SK-N-SH (cell line): ENCODE data around the gene EPB41L3. TPM values are rescaled to one million over a fixed set of nuclear protein-coding genes. Genes with fewer than 3 reads are reported as not detected.

Experiments used
- CTCF ChIA-PET: fragments of 300-600, 350-600 bp; formaldehyde crosslinking; extraction: SDS; loops from one replicate; lab custom pipeline; 2021; lab: Yijun Ruan, JAX
- POLR2A ChIA-PET: fragments of 350-600 bp; sonication (Branson Sonifier 250); formaldehyde crosslinking; extraction: SDS; loops from one replicate; lab custom pipeline; 2020; ENCODE audit warnings: antibody characterized with exemption, inconsistent platforms; lab: Yijun Ruan, JAX
- DNase-seq: peaks from one replicate; pipeline ENCODE4 v3.0.0; 2012
- H2AFZ ChIP-seq: fragments of 200-600 bp; sonication (generic); 2 replicates; pipeline ENCODE4 v1.8.1; 2016; ENCODE audit warnings: antibody characterized with exemption, mild to moderate bottlenecking, low read depth
- H3F3A ChIP-seq: fragments of 200-600 bp; sonication (generic); replicated peaks from 2 replicates; pipeline ENCODE3; 2016; ENCODE audit warnings: antibody characterized with exemption, mild to moderate bottlenecking; ENCODE audit not compliant: insufficient read depth
- H3K27ac ChIP-seq, 2 experiments: fragments of 200-500 bp in 1 of 2; fragments of 200-600 bp in 1 of 2; sonication (Bioruptor generic) in 1 of 2; sonication (generic), shearing (Covaris generic) in 1 of 2; 2 replicates each; pipeline versions ENCODE4 v1.5.1 to v1.6.1; 2014 to 2016; ENCODE audit warnings: low read depth in 2 of 2, inconsistent platforms in 1 of 2, low read length in 1 of 2, mild to moderate bottlenecking in 1 of 2, mixed read lengths in 1 of 2
- H3K27me3 ChIP-seq: fragments of 200-600 bp; sonication (generic), shearing (Covaris generic); 2 replicates; pipeline ENCODE4 v1.6.1; 2016; ENCODE audit warnings: mixed run types; ENCODE audit not compliant: insufficient read depth
- H3K36me3 ChIP-seq, 2 experiments: fragments of 200-500 bp in 1 of 2; fragments of 200-600 bp in 1 of 2; sonication (Bioruptor generic) in 1 of 2; sonication (generic) in 1 of 2; replicated peaks in 1 of 2; 2 replicates each; pipeline versions ENCODE3 to v1.5.1; 2014 to 2016; ENCODE audit warnings: low read length in 1 of 2, mild to moderate bottlenecking in 1 of 2; ENCODE audit not compliant: insufficient read depth in 2 of 2, control insufficient read depth in 1 of 2
- H3K4me1 ChIP-seq, 2 experiments: fragments of 200-500 bp in 1 of 2; fragments of 200-600 bp in 1 of 2; sonication (Bioruptor generic) in 1 of 2; sonication (generic), shearing (Covaris generic) in 1 of 2; 2 replicates each; pipeline versions ENCODE4 v1.5.1 to v1.6.1; 2014 to 2016; ENCODE audit warnings: low read depth in 1 of 2, low read length in 1 of 2, mixed run types in 1 of 2; ENCODE audit not compliant: insufficient read depth in 2 of 2, control insufficient read depth in 1 of 2
- H3K4me2 ChIP-seq: fragments of 200-600 bp; sonication (generic), shearing (Covaris generic); 2 replicates; pipeline ENCODE4 v1.6.1; 2017; ENCODE audit warnings: mixed run types
- H3K4me3 ChIP-seq, 2 experiments: fragments of 200-500 bp in 1 of 2; fragments of 200-600 bp in 1 of 2; sonication (Bioruptor generic) in 1 of 2; sonication (generic), shearing (Covaris generic) in 1 of 2; 2 replicates each; pipeline versions ENCODE4 v1.5.1 to v1.8.1; 2014 to 2016; ENCODE audit warnings: low read depth in 2 of 2, inconsistent platforms in 1 of 2, low read length in 1 of 2, mild to moderate bottlenecking in 1 of 2, mixed read lengths in 1 of 2, moderate library complexity in 1 of 2
- H3K79me2 ChIP-seq: fragments of 200-600 bp; sonication (generic); 2 replicates; pipeline ENCODE4 v1.8.1; 2017; ENCODE audit warnings: mild to moderate bottlenecking; ENCODE audit not compliant: insufficient read depth
- H3K9ac ChIP-seq: fragments of 200-600 bp; sonication (generic); 2 replicates; pipeline ENCODE4 v1.6.1; 2017; ENCODE audit warnings: mixed run types
- H3K9me2 ChIP-seq: fragments of 200-600 bp; sonication (generic); 2 replicates; pipeline ENCODE4 v1.6.1; 2017; ENCODE audit warnings: mixed run types
- H3K9me3 ChIP-seq: fragments of 200-600 bp; sonication (generic); 2 replicates; pipeline ENCODE4 v1.6.1; 2017; ENCODE audit warnings: mixed run types, mild to moderate bottlenecking, moderate library complexity
- H4K20me1 ChIP-seq: fragments of 200-600 bp; sonication (generic); 2 replicates; pipeline ENCODE4 v1.6.1; 2017; ENCODE audit warnings: mild to moderate bottlenecking, mixed run types; ENCODE audit not compliant: insufficient read depth
- ELF1 ChIP-seq: IDR thresholded peaks from 2 replicates; pipeline ENCODE4 v1.4.0; 2012
- EP300 ChIP-seq, 2 experiments: IDR thresholded peaks; 2 replicates each; pipeline versions ENCODE4 v1.4.0 to v1.6.1; 2012; ENCODE audit warnings: borderline replicate concordance in 1 of 2, low read depth in 1 of 2, low read length in 1 of 2
- FOSL2 ChIP-seq: IDR thresholded peaks from 2 replicates; pipeline ENCODE4 v1.4.0; 2012; ENCODE audit warnings: low read depth, mild to moderate bottlenecking, moderate library complexity, borderline replicate concordance
- FOXM1 ChIP-seq: IDR thresholded peaks from 2 replicates; pipeline ENCODE4 v1.4.0; 2012; ENCODE audit warnings: low read depth, mild to moderate bottlenecking
- GABPA ChIP-seq: IDR thresholded peaks from 2 replicates; pipeline ENCODE4 v1.4.0; 2012; ENCODE audit warnings: low read depth, mild to moderate bottlenecking
- JUND ChIP-seq: IDR thresholded peaks from 2 replicates; pipeline ENCODE4 v1.4.0; 2012
- MXI1 ChIP-seq: IDR thresholded peaks from 2 replicates; pipeline ENCODE4 v1.6.1; 2012; ENCODE audit warnings: mild to moderate bottlenecking, low read depth, low read length, improper control_type of control experiment
- NFIC ChIP-seq: IDR thresholded peaks from 2 replicates; pipeline ENCODE4 v1.4.0; 2012; ENCODE audit warnings: borderline replicate concordance
- NRF1 ChIP-seq: IDR thresholded peaks from 2 replicates; pipeline ENCODE4 v1.6.1; 2012; ENCODE audit warnings: low read depth, mild to moderate bottlenecking, low read length
- POLR2AphosphoS5 ChIP-seq: IDR thresholded peaks from 2 replicates; pipeline ENCODE4 v1.6.1; 2012; ENCODE audit warnings: low read depth, low read length
- RCOR1 ChIP-seq: fragments of 150-350 bp; IDR thresholded peaks from 2 replicates; pipeline ENCODE4 v1.6.1; 2017; ENCODE audit warnings: antibody characterized with exemption, low read length
- RXRA ChIP-seq: IDR thresholded peaks from 2 replicates; pipeline ENCODE4 v1.4.0; 2012; ENCODE audit warnings: low read depth, mild to moderate bottlenecking, borderline replicate concordance
- SIN3A ChIP-seq: IDR thresholded peaks from 2 replicates; pipeline ENCODE4 v1.6.1; 2012; ENCODE audit warnings: low read depth, mild to moderate bottlenecking, low read length, moderate library complexity, borderline replicate concordance
- SMC3 ChIP-seq: IDR thresholded peaks from 2 replicates; pipeline ENCODE4 v1.6.1; 2012; ENCODE audit warnings: low read depth, low read length, improper control_type of control experiment
- TCF12 ChIP-seq: IDR thresholded peaks from 2 replicates; pipeline ENCODE4 v1.4.0; 2012
- WGBS: methylation state at CpG from one replicate; pipeline ENCODE4 v1.1.6; 2017; ENCODE audit warnings: low lambda C conversion rate; 5-methylcytosine and 5-hydroxymethylcytosine counted together
- polyA plus RNA-seq, 3 experiments: library from polyadenylated mRNA; depleted of rRNA; stranded (reverse); fragments of >200 nt; gene quantifications; 2 replicates each; pipeline ENCODE4 v1.2.3, GENCODE V29; 2012
- TF ChIP-seq, protein P1 (sequence below): fragments of 200-600 bp; sonication (generic); IDR thresholded peaks from 2 replicates; pipeline ENCODE4 v1.6.1; 2017; ENCODE audit warnings: antibody characterized with exemption, mild to moderate bottlenecking, moderate library complexity
- TF ChIP-seq, protein P2 (sequence below): fragments of 150-350 bp; IDR thresholded peaks from 2 replicates; pipeline ENCODE4 v1.6.1; 2016; ENCODE audit warnings: mild to moderate bottlenecking, low read depth, low read length
- TF ChIP-seq, protein P3 (sequence below): IDR thresholded peaks from 2 replicates; pipeline ENCODE4 v1.4.0; 2012; ENCODE audit warnings: low read depth, borderline replicate concordance
- TF ChIP-seq, protein P4 (sequence below): IDR thresholded peaks from 2 replicates; pipeline ENCODE4; 2012
- TF ChIP-seq, protein P5 (sequence below): IDR thresholded peaks from 2 replicates; pipeline ENCODE4 v1.6.1; 2012; ENCODE audit warnings: mild to moderate bottlenecking, low read depth, low read length, moderate library complexity

EPB41L3 gene
- polyA plus RNA-seq, 1 of the 3 experiments (the other 2 are of a cell fraction), result 0.15 TPM

- no peak overlapping the region for H3K9ac ChIP-seq
- TF ChIP-seq MXI1 (no peak), RXRA (no peak), ELF1 (no peak), JUND (no peak), EP300 (IDR thresholded peaks at IDR 0.05; ENCODE audit: borderline replicate concordance in 1 of 2, low read depth in 1 of 2, low read length in 1 of 2) (no peak), NRF1 (no peak), TCF12 (no peak), RCOR1 (no peak), GABPA (no peak), SIN3A (no peak), FOSL2 (no peak), FOXM1 (no peak), SMC3 (no peak), NFIC (no peak), POLR2AphosphoS5 (no peak)
- TF ChIP-seq, protein P1, sequence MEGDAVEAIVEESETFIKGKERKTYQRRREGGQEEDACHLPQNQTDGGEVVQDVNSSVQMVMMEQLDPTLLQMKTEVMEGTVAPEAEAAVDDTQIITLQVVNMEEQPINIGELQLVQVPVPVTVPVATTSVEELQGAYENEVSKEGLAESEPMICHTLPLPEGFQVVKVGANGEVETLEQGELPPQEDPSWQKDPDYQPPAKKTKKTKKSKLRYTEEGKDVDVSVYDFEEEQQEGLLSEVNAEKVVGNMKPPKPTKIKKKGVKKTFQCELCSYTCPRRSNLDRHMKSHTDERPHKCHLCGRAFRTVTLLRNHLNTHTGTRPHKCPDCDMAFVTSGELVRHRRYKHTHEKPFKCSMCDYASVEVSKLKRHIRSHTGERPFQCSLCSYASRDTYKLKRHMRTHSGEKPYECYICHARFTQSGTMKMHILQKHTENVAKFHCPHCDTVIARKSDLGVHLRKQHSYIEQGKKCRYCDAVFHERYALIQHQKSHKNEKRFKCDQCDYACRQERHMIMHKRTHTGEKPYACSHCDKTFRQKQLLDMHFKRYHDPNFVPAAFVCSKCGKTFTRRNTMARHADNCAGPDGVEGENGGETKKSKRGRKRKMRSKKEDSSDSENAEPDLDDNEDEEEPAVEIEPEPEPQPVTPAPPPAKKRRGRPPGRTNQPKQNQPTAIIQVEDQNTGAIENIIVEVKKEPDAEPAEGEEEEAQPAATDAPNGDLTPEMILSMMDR, result no peak
- TF ChIP-seq, protein P2, sequence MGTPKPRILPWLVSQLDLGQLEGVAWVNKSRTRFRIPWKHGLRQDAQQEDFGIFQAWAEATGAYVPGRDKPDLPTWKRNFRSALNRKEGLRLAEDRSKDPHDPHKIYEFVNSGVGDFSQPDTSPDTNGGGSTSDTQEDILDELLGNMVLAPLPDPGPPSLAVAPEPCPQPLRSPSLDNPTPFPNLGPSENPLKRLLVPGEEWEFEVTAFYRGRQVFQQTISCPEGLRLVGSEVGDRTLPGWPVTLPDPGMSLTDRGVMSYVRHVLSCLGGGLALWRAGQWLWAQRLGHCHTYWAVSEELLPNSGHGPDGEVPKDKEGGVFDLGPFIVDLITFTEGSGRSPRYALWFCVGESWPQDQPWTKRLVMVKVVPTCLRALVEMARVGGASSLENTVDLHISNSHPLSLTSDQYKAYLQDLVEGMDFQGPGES, result no peak
- TF ChIP-seq, protein P3, sequence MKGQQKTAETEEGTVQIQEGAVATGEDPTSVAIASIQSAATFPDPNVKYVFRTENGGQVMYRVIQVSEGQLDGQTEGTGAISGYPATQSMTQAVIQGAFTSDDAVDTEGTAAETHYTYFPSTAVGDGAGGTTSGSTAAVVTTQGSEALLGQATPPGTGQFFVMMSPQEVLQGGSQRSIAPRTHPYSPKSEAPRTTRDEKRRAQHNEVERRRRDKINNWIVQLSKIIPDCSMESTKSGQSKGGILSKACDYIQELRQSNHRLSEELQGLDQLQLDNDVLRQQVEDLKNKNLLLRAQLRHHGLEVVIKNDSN, result no peak
- TF ChIP-seq, protein P4, sequence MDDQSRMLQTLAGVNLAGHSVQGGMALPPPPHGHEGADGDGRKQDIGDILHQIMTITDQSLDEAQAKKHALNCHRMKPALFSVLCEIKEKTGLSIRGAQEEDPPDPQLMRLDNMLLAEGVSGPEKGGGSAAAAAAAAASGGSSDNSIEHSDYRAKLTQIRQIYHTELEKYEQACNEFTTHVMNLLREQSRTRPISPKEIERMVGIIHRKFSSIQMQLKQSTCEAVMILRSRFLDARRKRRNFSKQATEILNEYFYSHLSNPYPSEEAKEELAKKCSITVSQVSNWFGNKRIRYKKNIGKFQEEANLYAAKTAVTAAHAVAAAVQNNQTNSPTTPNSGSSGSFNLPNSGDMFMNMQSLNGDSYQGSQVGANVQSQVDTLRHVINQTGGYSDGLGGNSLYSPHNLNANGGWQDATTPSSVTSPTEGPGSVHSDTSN, result no peak
- TF ChIP-seq, protein P5, sequence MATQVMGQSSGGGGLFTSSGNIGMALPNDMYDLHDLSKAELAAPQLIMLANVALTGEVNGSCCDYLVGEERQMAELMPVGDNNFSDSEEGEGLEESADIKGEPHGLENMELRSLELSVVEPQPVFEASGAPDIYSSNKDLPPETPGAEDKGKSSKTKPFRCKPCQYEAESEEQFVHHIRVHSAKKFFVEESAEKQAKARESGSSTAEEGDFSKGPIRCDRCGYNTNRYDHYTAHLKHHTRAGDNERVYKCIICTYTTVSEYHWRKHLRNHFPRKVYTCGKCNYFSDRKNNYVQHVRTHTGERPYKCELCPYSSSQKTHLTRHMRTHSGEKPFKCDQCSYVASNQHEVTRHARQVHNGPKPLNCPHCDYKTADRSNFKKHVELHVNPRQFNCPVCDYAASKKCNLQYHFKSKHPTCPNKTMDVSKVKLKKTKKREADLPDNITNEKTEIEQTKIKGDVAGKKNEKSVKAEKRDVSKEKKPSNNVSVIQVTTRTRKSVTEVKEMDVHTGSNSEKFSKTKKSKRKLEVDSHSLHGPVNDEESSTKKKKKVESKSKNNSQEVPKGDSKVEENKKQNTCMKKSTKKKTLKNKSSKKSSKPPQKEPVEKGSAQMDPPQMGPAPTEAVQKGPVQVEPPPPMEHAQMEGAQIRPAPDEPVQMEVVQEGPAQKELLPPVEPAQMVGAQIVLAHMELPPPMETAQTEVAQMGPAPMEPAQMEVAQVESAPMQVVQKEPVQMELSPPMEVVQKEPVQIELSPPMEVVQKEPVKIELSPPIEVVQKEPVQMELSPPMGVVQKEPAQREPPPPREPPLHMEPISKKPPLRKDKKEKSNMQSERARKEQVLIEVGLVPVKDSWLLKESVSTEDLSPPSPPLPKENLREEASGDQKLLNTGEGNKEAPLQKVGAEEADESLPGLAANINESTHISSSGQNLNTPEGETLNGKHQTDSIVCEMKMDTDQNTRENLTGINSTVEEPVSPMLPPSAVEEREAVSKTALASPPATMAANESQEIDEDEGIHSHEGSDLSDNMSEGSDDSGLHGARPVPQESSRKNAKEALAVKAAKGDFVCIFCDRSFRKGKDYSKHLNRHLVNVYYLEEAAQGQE, result no peak
- POLR2A ChIA-PET, result no interaction called here
- H3K79me2 ChIP-seq, result no peaks in the 10 kb centered on the region
- H3F3A ChIP-seq, result no peaks in the 10 kb centered on the region
- no peak overlapping the region for H2AFZ ChIP-seq
- no peak for DNase-seq
- CTCF ChIA-PET, result no interaction called here
- H3K4me2 ChIP-seq, result no peak overlapping the region
- H3K4me3 ChIP-seq, result no peak overlapping the region
- no peaks in the 10 kb centered on the region for H3K9me2 ChIP-seq
- no peaks in the 10 kb centered on the region for H3K27me3 ChIP-seq
- no peaks in the 10 kb centered on the region; a peak in 1 of 4 replicates for H3K4me1 ChIP-seq
- no peaks in the 10 kb centered on the region for H3K36me3 ChIP-seq
- H3K9me3 ChIP-seq, result no peaks in the 10 kb centered on the region
- WGBS, result 22% methylated on average over 10 of the region's 10 CpGs
- no peak overlapping the region for H3K27ac ChIP-seq
- no peaks in the 10 kb centered on the region for H4K20me1 ChIP-seq
Measured at GRCh38 chr18:5518179-5518770, 25.5 kb downstream of the EPB41L3 start.
